H1 (cell line): ENCODE results near the gene TRPM1. TPM values are rescaled to one million over a fixed set of nuclear protein-coding genes. Genes with fewer than 3 reads are reported as not detected.

Source experiments
- CTCF ChIA-PET: fragments of 300-600 bp; sonication (Branson Sonifier 250); formaldehyde crosslinking; loops from one replicate; lab custom pipeline; 2021; ENCODE audit not compliant: partially characterized antibody; lab: Charles Lee
- POLR2A ChIA-PET: fragments of 300-600 bp; sonication (Branson Sonifier 250); formaldehyde crosslinking; loops from one replicate; lab custom pipeline; 2021; ENCODE audit warnings: inconsistent platforms; ENCODE audit not compliant: partially characterized antibody; lab: Charles Lee
- DNase-seq, 2 experiments: peaks; one replicate each; pipeline versions ENCODE4 v3.0.0 to v3.0.0-alpha.2; 2010 to 2022; ENCODE audit warnings: low spot score in 2 of 2, low read depth in 1 of 2, mixed read lengths in 1 of 2
- FAIRE-seq: peaks from 2 replicates; lab custom pipeline; 2011; peaks lifted over from hg19 to GRCh38; lab: Jason Lieb, UNC
- H2AFZ ChIP-seq: 2 replicates; pipeline ENCODE4 v1.8.1; 2012; ENCODE audit warnings: low read length, inconsistent platforms
- H2AK5ac ChIP-seq: 2 replicates; pipeline ENCODE4 v1.6.1; 2013; ENCODE audit warnings: low read depth, low read length
- H2BK120ac ChIP-seq: replicated peaks from 2 replicates; pipeline ENCODE3; 2013; ENCODE audit warnings: low read depth, low read length, inconsistent platforms
- H2BK12ac ChIP-seq: 2 replicates; pipeline ENCODE4 v1.6.1; 2013; ENCODE audit warnings: low read depth, low read length
- H2BK15ac ChIP-seq: 2 replicates; pipeline ENCODE4 v1.6.1; 2013; ENCODE audit warnings: low read length
- H2BK20ac ChIP-seq: 2 replicates; pipeline ENCODE4 v1.6.1; 2013; ENCODE audit warnings: low read length
- H2BK5ac ChIP-seq: 2 replicates; pipeline ENCODE4 v1.6.1; 2013; ENCODE audit warnings: low read depth, low read length
- H3K14ac ChIP-seq: 2 replicates; pipeline ENCODE4 v1.6.1; 2013; ENCODE audit warnings: inconsistent platforms; ENCODE audit not compliant: insufficient read length
- H3K18ac ChIP-seq: 2 replicates; pipeline ENCODE4 v1.6.1; 2013; ENCODE audit warnings: low read length; ENCODE audit errors: extremely low read depth
- H3K23ac ChIP-seq: 2 replicates; pipeline ENCODE4 v1.6.1; 2013; ENCODE audit warnings: inconsistent platforms; ENCODE audit not compliant: insufficient read length
- H3K23me2 ChIP-seq: 2 replicates; pipeline ENCODE4 v1.6.1; 2013; ENCODE audit warnings: low read depth, low read length
- H3K27ac ChIP-seq: 2 replicates; pipeline ENCODE4 v1.6.1; 2011; ENCODE audit warnings: low read depth, low read length, inconsistent platforms
- H3K27me3 ChIP-seq, 4 experiments: replicated peaks in 1 of 4; 1 replicate in 1 of 4; 2 replicates in 3 of 4; pipeline versions ENCODE4 v1.6.1 to v1.8.1; 2011 to 2013; ENCODE audit warnings: low read length in 3 of 4, mild to moderate bottlenecking in 3 of 4, inconsistent platforms in 2 of 4, mixed read lengths in 2 of 4, moderate library complexity in 1 of 4; ENCODE audit not compliant: control insufficient read depth in 3 of 4, insufficient read depth in 3 of 4; ENCODE audit errors: extremely low read depth in 1 of 4
- H3K36me3 ChIP-seq, 4 experiments: 2 replicates each; pipeline versions ENCODE4 v1.6.1 to v1.8.1; 2011 to 2013; ENCODE audit warnings: mild to moderate bottlenecking in 4 of 4, low read length in 3 of 4, moderate library complexity in 2 of 4, control low read depth in 1 of 4, inconsistent platforms in 1 of 4; ENCODE audit not compliant: insufficient read depth in 4 of 4, control insufficient read depth in 2 of 4
- H3K4ac ChIP-seq: replicated peaks from 2 replicates; pipeline ENCODE3; 2013; ENCODE audit warnings: low read length, low read depth, mixed read lengths, inconsistent platforms; ENCODE audit not compliant: insufficient read length
- H3K4me1 ChIP-seq, 4 experiments: replicated peaks in 1 of 4; 1 replicate in 1 of 4; 2 replicates in 3 of 4; pipeline versions ENCODE4 v1.6.1 to v1.8.1; 2011 to 2013; ENCODE audit warnings: low read length in 3 of 4, inconsistent platforms in 2 of 4, mixed read lengths in 1 of 4; ENCODE audit not compliant: insufficient read depth in 4 of 4, control insufficient read depth in 3 of 4
- H3K4me2 ChIP-seq, 2 experiments: 2 replicates each; pipeline versions ENCODE4 v1.6.1 to v1.8.1; 2011 to 2013; ENCODE audit warnings: low read depth in 2 of 2, low read length in 2 of 2, control low read depth in 1 of 2, inconsistent platforms in 1 of 2, mild to moderate bottlenecking in 1 of 2; ENCODE audit not compliant: insufficient read depth in 1 of 2
- H3K4me3 ChIP-seq, 4 experiments: fragments of 200-600, 300-600 bp in 1 of 4; sonication (generic), shearing (Covaris generic), sonication (Bioruptor Twin) in 1 of 4; 2 replicates each; pipeline versions ENCODE4 v1.5.1 to v1.8.1; 2011 to 2016; ENCODE audit warnings: low read length in 4 of 4, low read depth in 3 of 4, control low read depth in 2 of 4, inconsistent platforms in 2 of 4, mild to moderate bottlenecking in 2 of 4, mixed read lengths in 1 of 4, moderate library complexity in 1 of 4; ENCODE audit not compliant: insufficient read depth in 2 of 4; ENCODE audit errors: extremely low read depth in 1 of 4
- H3K56ac ChIP-seq: replicated peaks from 2 replicates; pipeline ENCODE3; 2013; ENCODE audit warnings: low read depth, mild to moderate bottlenecking, mixed read lengths, low read length, inconsistent platforms; ENCODE audit not compliant: insufficient read length
- H3K79me1 ChIP-seq: 2 replicates; pipeline ENCODE4 v1.6.1; 2013; ENCODE audit warnings: low read depth, low read length, control low read depth
- H3K79me2 ChIP-seq, 2 experiments: 2 replicates each; pipeline versions ENCODE4 v1.6.1 to v1.8.1; 2012 to 2013; ENCODE audit warnings: low read length in 2 of 2, mild to moderate bottlenecking in 2 of 2, inconsistent platforms in 1 of 2; ENCODE audit not compliant: insufficient read depth in 2 of 2, control insufficient read depth in 1 of 2
- H3K9ac ChIP-seq, 4 experiments: replicated peaks in 1 of 4; 1 replicate in 1 of 4; 2 replicates in 3 of 4; pipeline versions ENCODE4 v1.6.1 to v1.8.1; 2011 to 2013; ENCODE audit warnings: low read depth in 3 of 4, low read length in 3 of 4, control low read depth in 2 of 4, mild to moderate bottlenecking in 2 of 4, moderate library complexity in 2 of 4, inconsistent platforms in 1 of 4; ENCODE audit errors: extremely low read depth in 1 of 4
- H3K9me3 ChIP-seq, 2 experiments: 2 replicates each; pipeline versions ENCODE4 v1.6.1 to v1.8.1; 2012 to 2013; ENCODE audit warnings: mild to moderate bottlenecking in 2 of 2, moderate library complexity in 2 of 2, control low read depth in 1 of 2, inconsistent platforms in 1 of 2, low read depth in 1 of 2, low read length in 1 of 2, mixed read lengths in 1 of 2; ENCODE audit not compliant: insufficient read depth in 2 of 2
- H4K20me1 ChIP-seq, 2 experiments: replicated peaks in 1 of 2; 2 replicates each; pipeline versions ENCODE3 to v1.8.1; 2011 to 2013; ENCODE audit warnings: inconsistent platforms in 2 of 2, low read length in 2 of 2, mild to moderate bottlenecking in 1 of 2; ENCODE audit not compliant: insufficient read depth in 2 of 2, control insufficient read depth in 1 of 2
- H4K5ac ChIP-seq: 2 replicates; pipeline ENCODE4 v1.6.1; 2013; ENCODE audit warnings: low read length, low read depth, mixed read lengths, inconsistent platforms; ENCODE audit not compliant: insufficient read length
- H4K8ac ChIP-seq: 2 replicates; pipeline ENCODE4 v1.8.0; 2013; ENCODE audit warnings: mild to moderate bottlenecking, moderate library complexity, low read length, inconsistent platforms; ENCODE audit not compliant: insufficient read depth; ENCODE audit errors: extremely low read depth
- H4K91ac ChIP-seq: replicated peaks from 2 replicates; pipeline ENCODE3; 2013; ENCODE audit warnings: low read length, mixed read lengths, inconsistent platforms; ENCODE audit not compliant: insufficient read length
- NANOG ChIP-seq: IDR thresholded peaks from 2 replicates; pipeline ENCODE4 v1.6.1; 2011; ENCODE audit warnings: low read length, low read depth, mild to moderate bottlenecking, inconsistent platforms; ENCODE audit not compliant: insufficient read depth, poor library complexity, severe bottlenecking
- POU5F1 ChIP-seq: IDR thresholded peaks from 2 replicates; pipeline ENCODE4 v1.6.1; 2011; ENCODE audit warnings: low read depth, mild to moderate bottlenecking, low read length, moderate library complexity
- YY1 ChIP-seq: IDR thresholded peaks from 2 replicates; pipeline ENCODE4 v1.6.1; 2011; ENCODE audit warnings: low read depth, mild to moderate bottlenecking, low read length
- WGBS, 2 experiments: shearing (Covaris generic) in 1 of 2; methylation state at CpG; one replicate each; pipeline versions ENCODE4 v1.1.6 to v1.1.7; 2013 to 2015; ENCODE audit warnings: low lambda C conversion rate in 2 of 2, mixed read lengths in 2 of 2, inconsistent platforms in 1 of 2, low coverage in 1 of 2, missing lambda C conversion rate in 1 of 2; ENCODE audit not compliant: insufficient replicate concordance in 2 of 2, insufficient coverage in 1 of 2, insufficient read length in 1 of 2; ENCODE audit errors: extremely low coverage in 1 of 2, missing lambda C conversion rate in 1 of 2; 5-methylcytosine and 5-hydroxymethylcytosine counted together
- polyA plus RNA-seq, 7 experiments: library from polyadenylated mRNA; depleted of rRNA in 3 of 7; stranded (reverse) in 5 of 7; unstranded in 2 of 7; fragments of >200 nt in 5 of 7; fragments of 200-250 nt in 2 of 7; gene quantifications; 1 replicate in 5 of 7; 2 replicates in 1 of 7; 4 replicates in 1 of 7; pipeline versions ENCODE4 v1.2.1 to v1.2.3, GENCODE V29; 2011 to 2013; ENCODE audit warnings: missing spikeins in 2 of 7, mixed read lengths in 2 of 7
- total RNA-seq: library from RNA; stranded (reverse); fragmentation: NEBNext Ultra II Directional; extraction: Animal tissue kit (Norgen Biotek cat#: 25700); gene quantifications from 2 replicates; pipeline ENCODE4 v1.2.1, GENCODE V29; 2021

The TRPM1 gene
- total and polyA plus RNA-seq, 2 of the 8 experiments (the other 6 are each of a cell fraction or from before 2014, with no cell fraction given) = 0.05 TPM; not detected in 1

DNA sequence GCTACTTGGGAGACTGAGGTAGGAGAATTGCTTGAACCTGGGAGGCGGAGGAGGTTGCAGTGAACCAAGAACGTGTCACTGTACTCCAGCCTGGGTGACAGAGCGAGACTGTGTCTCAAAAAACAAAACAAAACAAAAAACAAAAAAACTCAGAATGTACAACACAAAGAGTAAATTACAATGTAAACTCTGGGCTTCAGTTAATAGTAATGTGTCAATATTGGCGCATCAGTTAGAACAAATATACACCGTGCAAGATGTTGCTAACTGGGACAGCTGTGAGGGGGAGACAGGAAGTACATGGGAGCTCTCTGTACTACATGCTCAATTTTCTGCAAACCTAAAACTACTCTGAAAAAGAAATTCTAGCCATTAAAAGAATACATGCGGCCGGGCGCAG, 23.5 kb upstream of the TRPM1 start:
- no peaks in the 10 kb centered on the region for H3K27me3 ChIP-seq
- POLR2A ChIA-PET = no interaction called here
- H2BK15ac ChIP-seq = no peak overlapping the region
- no peak overlapping the region for H4K91ac ChIP-seq
- WGBS, 2 experiments = 93% methylated on average over 8 of the region's 8 CpGs; no CpG with 5 or more reads in 1 of the 2 experiments
- DNase-seq = no peak
- H2BK12ac ChIP-seq = no peak overlapping the region
- no peak overlapping the region for H3K14ac ChIP-seq
- H3K4me1 ChIP-seq = no peaks in the 10 kb centered on the region; a peak in 3 of 7 replicates
- no peak overlapping the region for H3K4ac ChIP-seq
- H3K79me2 ChIP-seq = no peaks in the 10 kb centered on the region
- H4K20me1 ChIP-seq = no peaks in the 10 kb centered on the region
- H3K9me3 ChIP-seq = peaks cover 3 to 4% of the 10 kb centered on the region in 2 experiments; a peak in 1 of 4 replicates
- no peak overlapping the region for H2AK5ac ChIP-seq
- H3K79me1 ChIP-seq = no peaks in the 10 kb centered on the region
- no peak for FAIRE-seq
- no peak overlapping the region for H3K18ac ChIP-seq
- H4K8ac ChIP-seq = no peak overlapping the region
- H3K9ac ChIP-seq = no peak overlapping the region
- H3K4me2 ChIP-seq = no peak overlapping the region
- no peaks in the 10 kb centered on the region for H3K23me2 ChIP-seq
- CTCF ChIA-PET = no interaction called here
- no peak overlapping the region for H2AFZ ChIP-seq
- H3K27ac ChIP-seq = no peak overlapping the region
- H3K4me3 ChIP-seq = no peak overlapping the region
- no peak overlapping the region for H2BK120ac ChIP-seq
- no peak for TF ChIP-seq YY1
- no peak for TF ChIP-seq POU5F1
- TF ChIP-seq NANOG = no peak
- H3K36me3 ChIP-seq = no peaks in the 10 kb centered on the region
- no peak overlapping the region for H3K23ac ChIP-seq
- H2BK5ac ChIP-seq = no peak overlapping the region
- H3K56ac ChIP-seq = no peak overlapping the region
- no peak overlapping the region for H2BK20ac ChIP-seq
- no peak overlapping the region for H4K5ac ChIP-seq
